ENCODE measurements around the gene ALKAL2.

GRCh38 chr2:283996-284794 lies 3.7 kb downstream of the ALKAL2 start:
- TF ChIP-seq CTCF (IDR thresholded peaks at IDR 0.05) (no peak), POLR2A (IDR thresholded peaks at IDR 0.05) (no peak)
